HuH-7 (cell line): ENCODE data around the gene TMEM190.
A peak's percentile ranks its signal among the peaks of the same experiment; 100 is the strongest.
"Not testable (repeated sequence)": the region's sequence is repeated elsewhere in the genome, so short reads cannot be mapped to it uniquely, and the experiment has no call there.

ENCODE experiments used
- DNase-seq: peaks from one replicate; pipeline ENCODE4 v3.0.0; 2011; ENCODE audit warnings: low spot score

TMEM190 gene

DNA sequence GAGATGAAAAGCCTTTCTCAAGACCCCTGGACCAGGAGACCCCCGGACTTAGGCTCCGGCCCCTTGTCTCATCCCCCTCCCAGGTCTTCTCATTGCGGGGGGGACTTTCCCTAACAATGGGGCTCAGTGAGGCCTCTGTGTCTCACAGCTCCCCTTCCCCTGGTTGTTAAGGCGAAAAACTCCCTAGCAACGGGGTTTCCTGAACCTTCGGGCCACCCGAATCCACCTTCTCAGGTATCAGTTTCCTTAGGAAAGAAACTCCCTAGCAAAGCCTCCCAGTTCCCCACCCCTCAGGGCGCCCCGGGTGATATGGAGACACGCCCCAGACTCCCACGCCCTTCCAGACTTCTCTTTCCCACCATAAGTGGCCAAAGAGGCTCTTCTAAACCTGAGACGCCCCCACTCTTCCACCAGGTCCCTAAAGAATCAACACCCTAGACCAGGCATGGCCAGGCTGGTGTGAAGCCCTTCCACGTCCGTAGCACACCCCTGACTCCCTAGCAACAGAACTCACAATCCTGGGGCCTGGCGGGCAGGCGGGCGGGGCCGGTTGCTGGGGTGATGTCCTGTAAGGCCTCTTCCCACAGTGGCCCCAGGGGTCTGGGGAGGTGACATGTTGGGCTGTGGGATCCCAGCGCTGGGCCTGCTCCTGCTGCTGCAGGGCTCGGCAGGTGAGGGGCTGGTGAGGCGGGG is at the start of gene TMEM190:
Gene TMEM190 (plus strand): TSS at position 586 of the 693 bp plus-strand sequence. CDS start 28 bp downstream, at position 614.
- no peak for DNase-seq

DNA sequence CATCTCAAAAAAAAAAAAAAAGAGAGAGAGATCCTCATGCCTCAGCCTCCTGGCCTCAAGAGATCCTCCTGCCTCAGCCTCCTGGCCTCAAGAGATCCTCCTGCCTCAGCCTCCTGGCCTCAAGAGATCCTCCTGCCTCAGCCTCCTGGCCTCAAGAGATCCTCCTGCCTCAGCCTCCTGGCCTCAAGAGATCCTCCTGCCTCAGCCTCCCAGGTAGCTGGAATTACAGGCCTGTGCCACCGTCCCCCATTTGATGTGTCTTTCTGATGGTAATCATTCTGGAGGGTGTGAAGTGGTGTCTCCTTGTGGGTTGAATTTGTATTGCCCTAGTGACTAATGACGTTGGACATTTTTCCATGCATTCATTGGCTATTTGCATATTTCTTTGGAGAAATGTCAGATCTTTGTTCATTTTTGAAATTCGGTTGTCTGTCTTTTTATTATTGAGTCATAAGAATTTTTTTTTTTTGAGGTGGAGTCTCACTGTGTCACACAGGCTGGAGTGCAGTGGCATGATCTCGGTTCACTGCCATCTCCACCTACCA is 47.8 kb upstream of the TMEM190 start:
- DNase-seq, result not testable (repeated sequence)

DNA sequence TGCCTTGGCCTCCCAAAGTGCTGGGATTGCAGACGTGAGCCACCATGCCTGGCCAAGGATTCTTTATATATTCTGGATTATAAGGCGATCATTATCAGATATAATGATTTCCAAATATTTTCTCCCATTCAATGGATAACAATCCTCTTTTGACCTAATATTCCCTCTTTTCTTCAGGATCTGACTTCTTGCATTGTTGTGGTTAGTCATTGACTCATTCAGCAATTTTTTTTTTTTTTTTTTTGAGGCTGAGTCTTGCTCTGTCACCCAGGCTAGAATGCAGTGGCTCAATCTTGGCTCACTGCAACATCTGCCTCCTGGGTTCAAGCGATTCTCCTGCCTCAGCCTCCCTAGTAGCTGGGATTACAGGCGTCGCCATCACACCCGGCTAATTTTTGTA is 46.8 kb upstream of the TMEM190 start:
- not testable (repeated sequence) for DNase-seq

DNA sequence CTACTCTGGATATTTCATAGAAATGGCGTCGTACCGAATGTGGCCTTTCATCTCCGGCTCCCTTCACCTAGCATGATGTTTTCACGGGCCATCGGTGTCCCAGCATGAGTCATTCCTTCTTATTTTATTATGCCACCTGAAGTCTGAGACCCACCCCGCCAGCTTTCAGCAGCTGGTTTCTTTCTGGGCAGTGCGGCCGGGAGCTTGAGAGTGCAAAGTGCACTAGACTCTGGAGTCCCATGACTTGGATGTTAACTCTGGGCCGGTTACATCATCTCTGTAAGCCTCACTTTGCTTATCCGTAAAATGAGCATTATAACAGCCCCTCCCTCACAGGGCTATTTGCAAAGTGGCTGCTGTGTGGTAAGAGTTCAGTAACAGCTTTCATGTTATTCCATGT is 42.8 kb upstream of the TMEM190 start:
- peak; percentile 71 for DNase-seq

DNA sequence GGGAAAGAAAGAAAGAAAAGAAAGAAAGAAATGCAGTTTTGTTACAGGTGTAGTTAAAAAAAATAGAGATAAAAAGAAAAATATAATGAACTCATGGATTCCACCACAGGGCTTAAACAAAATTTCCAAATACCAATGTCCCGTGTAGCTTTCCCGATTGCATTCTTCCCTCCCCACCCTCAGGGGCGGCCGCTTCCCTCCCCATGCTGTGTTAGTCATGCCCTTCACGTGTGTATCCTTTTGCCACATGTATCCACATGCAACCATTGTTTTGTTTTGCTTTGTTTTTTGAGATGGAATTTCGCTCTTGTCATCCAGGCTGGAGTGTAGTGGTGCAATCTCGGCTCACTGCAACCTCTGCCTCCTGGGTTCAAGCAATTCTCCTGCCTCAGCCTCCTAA is 40.5 kb upstream of the TMEM190 start:
- DNase-seq, result no peak

DNA sequence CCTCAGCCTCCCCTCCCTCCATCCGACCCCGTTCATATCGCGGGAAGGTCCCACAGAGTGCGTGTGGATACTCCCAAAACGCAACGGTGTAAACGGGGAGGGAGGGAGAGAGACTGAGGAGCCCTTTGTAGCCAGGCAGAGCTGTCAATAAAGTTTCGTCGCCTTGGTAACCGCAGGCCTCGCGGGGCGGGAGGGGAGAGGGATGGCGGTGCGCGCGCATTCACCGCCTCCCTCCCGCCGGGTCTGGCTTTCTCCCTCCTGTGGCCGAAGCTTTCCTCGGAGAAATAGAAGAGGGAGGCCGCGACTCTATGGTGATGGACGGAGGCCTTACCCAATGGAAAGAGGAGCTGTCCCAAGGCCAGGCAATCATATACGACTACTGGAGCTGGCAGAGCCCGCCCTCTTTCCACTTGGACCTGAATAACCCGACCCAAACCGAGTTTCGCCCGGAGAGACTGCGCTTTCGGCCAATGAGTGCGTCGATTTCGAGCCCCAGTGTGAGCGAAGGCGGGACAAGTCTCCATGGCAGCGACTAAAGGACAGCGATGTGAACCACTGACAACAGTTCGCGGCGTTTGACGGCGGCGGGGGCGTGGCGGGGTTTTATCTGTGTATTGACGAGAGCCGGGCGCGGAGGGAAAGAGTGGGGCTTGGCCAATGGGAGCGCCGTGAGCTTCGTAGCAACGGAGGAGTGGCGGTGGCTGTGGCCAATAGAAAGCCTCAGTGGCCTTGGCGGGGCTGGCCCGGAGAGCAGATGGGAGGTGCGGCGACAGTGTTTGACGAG is 37.3 kb upstream of the TMEM190 start, which contains the start of gene KMT5C:
Gene KMT5C (plus strand): TSS at position 772 of the 784 bp plus-strand sequence. CDS start 2,061 bp downstream, outside the sequence.
- peak; percentile 98 for DNase-seq

DNA sequence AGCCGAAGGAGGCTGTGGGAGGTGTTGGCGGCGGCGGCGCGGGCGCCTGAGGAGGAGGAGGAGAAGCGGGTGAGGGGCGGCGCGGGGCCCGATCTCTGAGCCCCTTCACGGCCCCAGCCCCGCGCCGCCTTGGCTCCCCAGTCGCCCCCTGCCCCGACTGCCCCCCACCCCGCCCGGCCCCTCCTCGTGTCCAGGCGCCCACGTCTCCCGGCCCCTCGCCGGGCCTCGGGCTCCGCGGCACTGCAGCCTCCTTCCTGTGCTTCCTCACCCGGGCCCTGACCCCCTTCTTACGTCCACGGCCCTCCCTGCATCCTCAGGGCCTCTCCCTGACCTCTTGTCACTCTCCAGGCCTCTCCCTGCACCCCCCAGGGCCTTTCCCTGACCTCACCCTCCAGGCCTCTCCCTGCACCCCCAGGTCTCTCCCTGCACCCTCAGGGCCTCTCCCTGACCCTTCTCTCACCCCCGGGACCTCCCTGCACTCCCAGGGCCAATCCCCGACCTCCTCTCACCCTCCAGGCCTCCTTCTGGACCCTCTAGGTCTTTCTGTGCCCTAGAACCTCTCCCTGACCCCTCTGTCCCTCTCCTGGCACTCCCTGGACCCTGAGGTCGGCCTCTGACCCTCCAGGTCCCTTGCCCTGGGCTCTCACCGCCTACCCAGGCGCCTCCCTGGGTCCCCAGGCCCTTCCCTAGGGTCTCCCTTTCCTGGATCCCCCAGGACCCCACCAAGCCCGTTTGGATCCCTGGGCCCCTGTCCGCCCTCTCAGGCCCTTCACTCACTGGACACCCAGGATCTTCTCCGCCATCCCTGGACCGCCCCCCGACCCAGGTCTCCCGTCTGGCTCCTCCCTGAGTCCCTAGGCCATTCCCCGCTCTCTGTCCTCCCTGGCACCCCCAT is 36.5 kb upstream of the TMEM190 start:
- DNase-seq, result no peak

DNA sequence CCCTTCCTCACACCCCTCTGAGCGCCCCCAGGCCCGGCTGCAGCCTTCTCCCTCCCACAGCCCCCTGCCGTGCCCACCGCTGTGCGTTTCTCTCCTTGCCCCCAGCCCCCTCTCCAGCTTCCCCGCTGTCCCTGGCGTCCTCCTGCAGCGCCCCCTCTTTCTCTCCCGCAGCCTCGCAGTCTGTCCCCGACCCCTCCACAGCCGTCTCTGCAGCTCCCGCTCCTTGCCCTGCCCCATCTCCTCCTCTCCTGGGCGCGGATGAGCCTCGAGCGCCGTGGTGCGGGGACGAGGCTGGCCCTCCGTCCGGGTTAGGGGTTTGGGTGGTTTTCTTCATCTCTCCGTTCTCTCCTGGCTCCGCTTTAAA is 35.9 kb upstream of the TMEM190 start:
- no peak for DNase-seq

DNA sequence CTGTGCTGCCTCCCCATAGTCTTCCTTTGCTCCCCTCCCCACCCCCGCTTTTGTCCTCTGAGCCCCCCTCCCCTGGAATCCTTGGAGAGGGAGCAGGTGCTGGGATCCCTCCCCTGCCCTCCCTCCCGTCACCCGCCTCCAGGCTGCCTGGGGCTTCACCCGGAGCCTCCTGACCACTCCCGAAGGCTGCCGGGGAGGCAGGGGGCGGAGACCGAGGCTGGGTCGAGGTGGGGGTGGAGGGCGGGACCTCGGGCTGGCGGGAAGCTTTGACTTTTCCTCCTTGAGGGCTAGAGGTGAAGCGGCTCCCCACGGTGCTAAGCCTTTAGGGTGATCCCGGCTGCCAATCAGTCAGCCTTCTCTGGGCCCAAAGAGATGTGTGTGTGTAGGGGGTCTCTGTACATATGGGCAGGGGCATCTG is 35.4 kb upstream of the TMEM190 start:
- peak; percentile 96 for DNase-seq

DNA sequence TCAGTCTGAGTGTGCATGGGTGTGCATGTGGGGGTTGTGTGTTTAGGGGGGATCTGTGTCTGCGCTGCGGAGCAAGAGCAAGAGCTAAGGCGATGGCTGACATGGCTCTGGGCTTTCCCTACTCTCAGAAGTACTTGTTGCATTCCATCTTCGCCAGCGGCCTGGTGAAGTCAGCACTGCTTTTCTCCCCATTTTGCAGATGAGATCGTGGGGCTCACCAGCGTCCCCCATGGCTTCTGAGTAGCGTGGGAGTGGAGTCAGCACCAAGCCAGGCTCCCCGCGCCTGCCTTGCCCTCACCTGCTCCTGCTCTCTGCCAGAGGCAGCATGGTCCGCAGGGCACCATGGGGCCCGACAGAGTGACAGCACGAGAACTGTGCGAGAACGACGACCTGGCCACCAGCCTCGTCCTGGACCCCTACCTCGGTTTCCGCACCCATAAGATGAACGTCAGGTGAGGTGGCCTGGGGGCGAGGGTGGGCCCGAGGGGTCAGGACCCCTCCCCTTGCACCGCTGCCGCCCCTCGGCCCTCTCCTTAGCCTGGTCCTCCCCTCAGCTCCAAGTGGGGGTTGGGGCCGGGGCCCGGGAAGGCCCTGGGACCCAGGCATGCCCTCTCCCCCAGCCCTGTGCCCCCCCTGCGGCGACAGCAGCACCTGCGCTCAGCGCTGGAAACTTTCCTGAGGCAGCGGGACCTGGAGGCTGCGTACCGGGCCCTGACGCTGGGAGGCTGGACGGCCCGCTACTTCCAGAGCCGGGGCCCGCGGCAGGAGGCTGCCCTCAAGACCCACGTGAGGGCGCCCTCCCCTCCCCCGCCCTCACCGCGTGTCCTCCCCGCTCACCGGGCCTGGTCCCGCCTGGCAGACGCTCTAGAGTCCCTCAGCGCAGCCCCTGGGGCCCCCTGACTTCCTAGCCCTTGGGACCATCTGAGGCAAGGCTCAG is 34.8 kb upstream of the TMEM190 start:
- no peak for DNase-seq

DNA sequence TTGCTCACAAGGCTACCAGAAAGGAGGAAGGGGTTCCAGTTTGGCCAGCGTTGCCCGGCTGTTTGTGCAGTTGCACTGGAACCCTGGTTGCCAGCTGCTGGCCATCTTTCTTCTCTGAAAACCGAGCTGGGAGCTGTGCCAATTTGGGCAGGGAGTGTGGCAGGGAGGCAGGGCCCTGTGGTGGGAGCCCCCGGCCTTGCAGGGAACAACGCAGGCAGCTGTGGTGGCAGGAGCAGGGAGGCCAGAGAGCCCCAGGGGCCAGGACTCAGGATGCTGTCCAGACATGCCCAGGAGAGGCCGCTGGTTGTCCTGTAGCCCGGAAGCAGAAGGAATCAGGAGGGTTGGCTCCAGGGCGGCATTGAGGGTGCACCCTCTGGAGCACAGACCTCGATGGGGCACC is 32.2 kb upstream of the TMEM190 start:
- no peak for DNase-seq

DNA sequence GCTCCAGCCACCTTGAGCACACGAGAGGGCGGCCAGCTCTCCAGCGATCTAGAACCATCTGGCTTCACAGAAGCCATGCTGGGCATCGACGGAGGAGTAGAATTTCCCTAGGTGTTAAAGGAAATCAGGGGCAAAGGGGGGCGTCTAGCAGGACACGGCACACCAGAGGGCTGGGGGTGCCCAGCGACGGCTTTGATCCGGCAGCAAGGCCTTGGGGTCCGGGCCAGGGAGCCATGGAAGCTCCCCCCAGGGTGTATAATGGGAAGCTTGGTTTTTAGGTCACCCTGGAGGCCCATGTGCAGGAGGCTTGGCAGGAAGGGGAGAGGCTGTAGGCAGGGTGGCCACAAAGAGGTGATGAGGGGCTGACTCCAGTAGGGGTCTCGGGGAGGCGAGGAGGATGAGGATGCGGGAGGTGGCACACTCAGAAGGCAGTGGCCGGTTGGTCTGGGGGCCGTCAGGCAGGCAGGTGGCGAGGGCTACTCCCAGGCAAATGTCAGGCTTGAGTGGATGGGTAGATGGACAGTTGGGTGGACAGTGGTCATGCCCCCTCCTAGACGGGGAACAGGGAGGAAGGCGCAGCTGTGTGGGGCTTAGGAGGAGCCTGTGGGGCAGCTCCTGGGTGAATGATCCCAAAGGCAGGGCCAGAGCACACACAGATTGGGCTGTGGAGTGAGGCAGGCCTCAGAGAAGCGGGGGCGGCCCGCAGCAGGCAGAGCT is 31.4 kb upstream of the TMEM190 start:
- no peak for DNase-seq

DNA sequence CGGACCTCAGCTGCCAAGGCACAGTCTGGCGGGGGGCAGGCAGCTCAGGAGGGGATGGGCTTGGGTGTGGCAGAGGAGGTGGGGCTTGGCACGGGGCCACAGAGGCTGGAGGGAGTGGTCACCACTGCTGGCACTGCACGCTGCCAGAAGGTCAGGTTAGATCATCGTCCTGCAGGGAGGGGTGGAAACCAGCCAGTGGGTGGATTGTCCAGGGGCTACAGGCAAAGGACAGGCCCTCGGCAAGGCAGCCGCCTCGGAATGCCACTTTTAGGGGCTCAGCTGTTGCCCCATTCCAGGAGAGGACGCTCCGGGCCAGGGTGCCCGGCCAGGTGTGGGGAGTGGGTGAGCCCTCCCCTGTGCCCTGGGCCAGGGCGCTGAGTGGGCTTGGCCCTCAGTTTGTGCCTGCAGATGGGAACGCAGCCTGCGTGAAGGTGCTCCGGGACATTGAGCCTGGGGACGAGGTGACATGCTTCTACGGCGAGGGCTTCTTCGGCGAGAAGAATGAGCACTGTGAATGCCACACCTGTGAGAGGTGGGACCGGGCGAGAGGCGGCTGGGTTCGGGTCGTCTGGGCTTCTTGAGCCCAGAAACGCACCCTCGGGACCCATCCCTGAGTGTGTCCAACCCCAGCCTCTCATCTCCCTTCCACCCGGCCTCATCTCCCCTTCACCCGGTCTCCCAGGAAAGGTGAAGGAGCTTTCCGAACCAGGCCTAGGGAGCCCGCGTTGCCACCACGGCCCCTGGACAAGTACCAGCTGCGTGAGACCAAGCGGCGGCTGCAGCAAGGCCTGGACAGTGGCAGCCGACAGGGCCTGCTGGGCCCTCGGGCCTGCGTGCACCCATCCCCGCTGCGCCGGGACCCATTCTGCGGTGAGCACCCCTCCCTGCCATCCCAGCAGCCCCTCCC is 30.6 kb upstream of the TMEM190 start:
- no peak for DNase-seq

DNA sequence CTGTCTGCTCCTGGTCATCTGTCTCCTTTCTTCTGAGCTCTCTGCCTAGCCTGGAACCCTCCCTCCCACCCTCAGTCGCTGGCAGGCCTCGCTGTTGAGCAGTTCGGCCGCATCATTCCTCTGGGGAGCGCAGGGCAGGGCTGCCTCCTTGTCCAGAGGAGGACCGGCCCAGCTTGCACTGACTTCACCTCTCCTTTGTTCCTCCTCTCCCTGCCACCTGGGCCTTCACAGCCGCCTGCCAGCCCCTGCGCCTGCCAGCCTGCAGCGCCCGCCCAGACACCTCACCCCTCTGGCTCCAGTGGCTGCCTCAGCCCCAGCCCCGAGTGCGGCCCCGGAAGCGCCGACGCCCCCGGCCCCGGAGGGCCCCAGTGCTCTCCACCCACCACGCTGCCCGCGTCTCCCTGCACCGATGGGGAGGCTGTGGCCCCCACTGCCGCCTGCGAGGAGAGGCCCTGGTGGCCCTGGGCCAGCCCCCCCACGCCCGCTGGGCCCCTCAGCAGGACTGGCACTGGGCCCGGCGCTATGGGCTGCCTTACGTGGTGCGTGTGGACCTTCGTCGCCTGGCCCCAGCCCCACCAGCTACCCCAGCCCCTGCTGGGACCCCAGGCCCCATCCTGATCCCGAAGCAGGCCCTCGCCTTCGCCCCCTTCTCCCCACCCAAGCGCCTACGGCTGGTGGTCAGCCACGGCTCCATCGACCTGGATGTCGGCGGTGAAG is 29.7 kb upstream of the TMEM190 start:
- no peak for DNase-seq

DNA sequence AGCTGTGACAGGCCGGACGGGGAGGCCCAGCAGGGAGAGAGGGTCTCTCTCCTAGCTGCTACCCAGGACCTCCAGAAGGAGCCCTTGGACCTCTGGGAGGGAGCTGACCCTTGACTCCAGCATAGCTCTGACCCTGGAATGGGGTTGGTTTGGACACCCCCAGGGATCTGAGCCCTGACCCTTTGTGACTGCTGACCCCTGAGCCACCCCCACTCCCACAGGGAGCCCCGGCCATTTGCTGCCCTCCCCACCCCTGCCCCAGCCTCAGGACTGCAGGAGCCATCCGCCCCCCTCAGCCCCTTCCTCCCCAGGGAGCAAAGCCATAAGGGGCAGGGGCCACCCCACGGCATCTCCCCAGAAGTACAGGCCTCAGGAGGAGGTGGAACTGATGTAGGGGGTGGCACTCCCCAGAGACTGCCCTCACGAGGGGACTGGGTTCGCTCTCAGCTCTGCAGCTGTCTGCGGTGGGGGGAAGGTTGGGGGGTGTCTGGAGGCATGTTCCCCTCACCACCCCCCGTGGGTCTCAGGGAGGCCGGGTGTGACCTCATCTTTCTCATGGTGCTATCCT is 29.1 kb upstream of the TMEM190 start:
- DNase-seq, result no peak

DNA sequence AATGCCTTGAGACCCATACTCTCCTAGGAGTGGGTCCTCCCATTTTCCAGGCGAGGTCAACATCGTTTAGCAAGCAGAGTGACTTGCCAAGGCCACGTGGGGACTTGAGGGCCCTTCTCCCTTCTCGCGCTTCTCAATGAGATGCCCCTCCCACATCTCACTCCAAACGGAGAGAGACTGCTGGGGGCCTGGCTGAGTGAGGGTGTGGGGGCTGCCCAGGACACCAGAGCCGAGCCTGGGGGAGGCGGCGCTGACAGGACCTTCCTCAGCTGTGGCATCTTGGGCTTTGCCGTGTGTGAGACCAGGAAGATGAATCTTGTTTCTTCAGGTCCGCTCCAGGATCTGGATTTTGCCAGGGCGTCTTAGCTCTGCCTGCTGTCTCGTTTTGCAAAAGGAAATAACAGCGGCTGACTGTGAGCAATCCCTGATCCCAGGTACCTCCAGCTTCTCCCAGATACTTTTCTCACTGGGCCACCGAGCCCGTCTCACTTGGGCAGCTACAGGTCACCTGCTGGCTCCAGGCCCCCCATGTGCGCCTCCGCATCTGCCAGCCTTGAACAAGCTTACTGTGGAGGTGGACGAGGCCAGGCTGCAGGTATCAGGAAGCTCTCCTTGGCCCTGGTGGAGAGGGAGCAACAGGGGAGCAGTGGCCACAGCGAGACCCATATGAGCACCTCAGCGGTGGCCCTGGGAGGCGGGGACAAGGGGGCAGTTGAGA is 28.1 kb upstream of the TMEM190 start:
- no peak for DNase-seq

DNA sequence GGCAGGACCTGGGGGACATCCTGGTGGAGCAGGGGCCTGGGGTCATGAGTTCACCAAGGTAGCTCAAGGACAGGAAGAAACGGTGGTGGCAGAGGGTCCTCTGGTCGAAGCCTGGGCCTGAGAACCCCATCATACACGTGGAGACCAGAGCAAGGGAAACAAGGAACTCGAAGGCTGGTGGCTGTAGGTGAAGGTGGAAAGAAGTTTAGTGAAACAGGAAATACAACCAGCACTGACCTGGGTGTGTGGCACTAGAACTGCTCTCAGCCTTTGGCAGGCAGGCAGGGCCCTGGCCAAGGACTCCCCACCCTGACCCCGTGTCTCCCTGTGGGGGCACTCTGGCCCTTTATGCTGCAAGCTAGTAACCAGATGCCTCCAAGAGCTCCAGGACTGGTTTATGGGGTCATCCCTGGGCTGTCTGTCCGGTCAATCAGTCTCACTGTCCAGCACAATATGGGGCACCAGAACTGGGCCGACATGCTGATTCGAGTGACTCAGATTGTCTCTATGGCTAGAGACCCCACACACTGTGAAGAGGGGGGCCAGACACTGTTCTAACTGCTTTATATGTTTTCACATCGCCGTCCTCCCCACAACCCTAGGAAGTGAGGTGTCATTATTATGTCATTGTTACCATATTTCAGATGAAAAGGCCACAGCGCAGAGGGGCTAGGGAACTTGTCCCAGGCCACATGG is 25.9 kb upstream of the TMEM190 start:
- DNase-seq, result no peak
